Activated CD4-positive, alpha-beta T cell treated with anti-CD3 and anti-CD28 coated beads, Interleukin-2, amount 50 U/mL, for 1 hour (primary cell): ENCODE measurements around the gene RPS25.
A peak's percentile ranks its signal among the peaks of the same experiment; 100 is the strongest.
"Not testable (repeated sequence)": the region's sequence is repeated elsewhere in the genome, so short reads cannot be mapped to it uniquely, and the experiment has no call there.

ENCODE experiments used
- DNase-seq: peaks from one replicate; pipeline ENCODE4 v3.0.0-alpha.2; 2020

Gene RPS25

DNA sequence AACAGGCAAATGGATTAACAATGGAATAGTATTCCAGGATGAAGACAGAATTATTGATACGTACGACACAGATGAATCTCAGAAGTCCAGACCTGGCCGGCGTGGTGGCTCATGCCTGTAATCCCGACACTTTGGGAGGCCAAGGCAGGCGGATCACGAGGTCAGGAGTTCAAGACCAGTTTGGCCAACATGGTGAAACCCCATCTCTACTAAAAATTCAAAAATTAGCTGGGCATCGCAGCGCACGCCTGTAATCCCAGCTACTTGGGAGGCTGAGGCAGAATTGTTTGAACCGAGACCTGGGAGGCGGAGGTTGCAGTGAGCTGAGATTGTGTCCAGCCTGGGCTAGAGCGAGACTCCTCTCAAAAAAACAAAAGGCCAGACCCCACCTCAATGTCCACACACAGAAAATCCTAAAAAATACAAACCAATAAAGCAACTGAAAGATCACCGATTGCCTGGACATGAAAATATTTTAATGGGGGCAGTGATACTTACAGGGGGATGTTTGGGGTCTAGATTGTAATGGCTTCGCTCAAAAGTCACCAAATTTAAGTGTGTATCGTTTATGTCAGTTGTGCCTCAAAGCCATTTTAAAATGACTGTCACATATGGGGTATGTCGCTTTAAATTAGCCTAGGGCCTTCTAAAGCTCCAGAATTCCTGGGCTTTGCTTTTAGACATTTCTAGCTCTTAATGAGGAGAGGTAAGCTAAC lies 3.8 kb downstream of the RPS25 start:
- no peak for DNase-seq

GRCh38 chr11:119012629-119013170 lies 5.4 kb downstream of the RPS25 start:
- no peak for DNase-seq

DNA sequence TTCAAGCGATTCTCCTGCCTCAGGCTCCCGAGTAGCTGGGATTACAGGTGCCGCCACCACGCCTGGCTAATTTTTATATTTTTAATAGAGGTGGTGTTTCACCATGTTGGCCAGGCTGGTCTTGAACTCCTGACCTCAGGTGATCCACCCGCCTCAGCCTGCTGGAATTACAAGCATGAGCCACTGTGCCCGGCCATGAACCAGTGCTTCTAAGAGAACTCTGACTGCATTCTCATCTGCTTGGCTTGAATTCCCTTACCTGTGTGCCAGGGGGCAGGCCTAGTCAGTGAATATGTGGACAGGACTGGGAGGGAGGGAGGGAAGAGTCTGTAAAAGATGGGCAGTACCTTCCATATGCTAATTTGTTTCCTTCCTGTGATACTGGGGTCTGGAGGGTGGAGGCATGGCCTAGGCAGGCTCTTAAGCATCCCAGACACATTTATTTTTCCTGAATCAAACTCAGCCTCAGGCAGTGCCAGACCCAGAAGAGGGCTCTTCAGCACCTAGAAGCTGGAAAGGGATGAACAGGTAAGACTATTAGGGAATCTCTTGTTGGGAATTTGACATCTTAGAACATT lies 6.6 kb downstream of the RPS25 start:
- DNase-seq = no peak

DNA sequence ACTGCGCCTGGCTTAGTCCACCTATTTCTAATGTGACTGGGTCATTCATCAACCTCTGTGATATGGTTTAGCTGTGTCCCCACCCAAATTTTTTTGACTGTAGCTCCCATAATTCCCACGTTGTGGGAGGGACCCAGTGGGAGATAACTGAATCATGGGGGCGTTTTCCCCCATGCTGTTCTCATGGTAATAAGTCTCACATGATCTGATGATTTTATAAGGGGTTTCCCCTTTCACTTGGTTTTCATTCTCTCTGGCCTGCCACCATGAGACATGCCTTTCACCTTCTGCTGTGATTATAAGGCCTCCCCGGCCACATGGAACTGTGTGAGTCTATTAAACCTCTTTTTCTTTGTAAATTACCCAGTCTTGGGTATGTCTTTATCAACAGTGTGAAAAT lies 11.5 kb downstream of the RPS25 start:
- DNase-seq = no peak

- no peak for DNase-seq
Measured at GRCh38 chr11:119000906-119001305, 17.2 kb downstream of the RPS25 start.

DNA sequence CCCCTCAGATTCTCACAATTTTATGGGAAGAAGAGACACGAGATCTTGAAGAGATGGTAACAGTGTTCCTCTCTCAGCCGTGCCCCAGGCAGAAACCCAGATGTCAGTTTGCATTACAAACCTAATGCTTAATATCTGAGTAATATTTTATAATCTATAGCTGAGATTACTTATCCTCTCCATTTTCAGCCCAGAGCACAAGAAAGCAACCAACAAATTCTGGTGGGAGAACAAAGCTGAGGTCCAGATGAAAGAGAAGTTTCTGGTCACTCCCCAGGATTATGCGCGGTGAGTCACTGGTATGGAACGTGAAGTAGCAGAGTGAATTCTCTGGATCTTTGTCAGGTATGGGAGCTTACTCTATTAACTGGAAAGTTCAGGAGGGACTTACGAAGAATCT lies 19.3 kb downstream of the RPS25 start:
- DNase-seq = no peak

DNA sequence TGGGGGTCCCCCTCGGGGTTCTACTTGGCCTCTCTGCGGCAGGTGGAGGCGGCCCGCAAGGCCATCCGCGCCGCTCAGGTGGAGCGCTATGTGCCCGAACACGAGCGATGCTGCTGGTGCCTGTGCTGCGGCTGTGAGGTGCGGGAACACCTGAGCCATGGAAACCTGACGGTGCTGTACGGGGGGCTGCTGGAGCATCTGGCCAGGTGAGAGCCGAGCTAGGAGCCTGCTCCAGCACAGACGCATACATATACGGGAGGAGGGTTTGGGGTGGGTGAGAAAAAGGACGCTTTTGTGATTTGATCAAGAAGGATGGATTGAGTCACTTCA lies 19.8 kb downstream of the RPS25 start:
- DNase-seq = peak; percentile 11

GRCh38 chr11:118997627-118998387 lies 20.3 kb downstream of the RPS25 start, which contains the start of gene CENATAC:
CENATAC (plus strand) TSS chr11:118998138; CDS start chr11:118998198, 60 bp downstream.
- DNase-seq = peak; percentile 95

GRCh38 chr11:118996926-118997626 lies 21.1 kb downstream of the RPS25 start:
- peak; percentile 32 for DNase-seq

GRCh38 chr11:118991486-118992038 lies 26.6 kb downstream of the RPS25 start:
- not testable (repeated sequence) for DNase-seq

- DNase-seq = no peak
Measured at GRCh38 chr11:118988280-118988679, 29.9 kb downstream of the RPS25 start.

DNA sequence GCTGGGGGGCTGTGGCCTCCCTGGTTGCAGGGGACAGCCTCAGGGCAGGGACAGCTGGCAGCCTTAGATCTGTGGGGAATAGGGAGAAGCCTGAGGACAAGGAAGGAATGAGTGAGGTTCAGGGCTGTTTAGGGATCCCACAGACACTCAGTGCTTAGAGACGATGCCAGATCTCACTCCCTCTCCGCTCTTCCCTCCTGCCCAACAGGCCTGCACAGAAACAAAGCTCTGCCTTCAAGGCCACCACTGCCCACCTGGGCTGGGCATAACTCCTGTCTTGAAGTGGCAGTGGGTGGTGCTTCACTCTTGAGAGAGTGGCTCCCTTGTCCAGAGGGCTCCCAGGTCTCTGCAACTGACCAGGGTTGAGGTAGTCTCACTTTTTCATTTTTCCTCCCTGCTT lies 33.3 kb downstream of the RPS25 start:
- no peak for DNase-seq

DNA sequence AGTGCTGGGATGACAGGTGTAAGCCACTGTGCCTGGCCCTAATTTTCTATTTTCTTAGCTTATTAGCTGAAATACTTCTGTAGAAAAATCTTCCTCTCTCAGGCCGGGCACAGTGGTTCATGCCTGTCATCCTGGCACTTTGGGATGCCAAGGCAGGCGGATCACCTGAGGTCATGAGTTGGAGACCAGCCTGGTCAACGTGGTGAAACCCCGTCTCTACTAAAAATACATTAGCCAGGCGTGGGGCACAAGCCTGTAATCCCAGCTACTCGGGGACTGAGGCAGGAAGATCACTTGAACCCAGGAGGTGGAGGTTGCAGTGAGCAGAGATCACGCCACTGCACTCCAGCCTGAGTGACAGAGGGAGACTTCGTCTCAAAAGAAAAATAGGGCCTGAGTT lies 33.8 kb downstream of the RPS25 start:
- not testable (repeated sequence) for DNase-seq

- DNase-seq = no peak
Measured at GRCh38 chr11:118980191-118980881, 37.8 kb downstream of the RPS25 start.

DNA sequence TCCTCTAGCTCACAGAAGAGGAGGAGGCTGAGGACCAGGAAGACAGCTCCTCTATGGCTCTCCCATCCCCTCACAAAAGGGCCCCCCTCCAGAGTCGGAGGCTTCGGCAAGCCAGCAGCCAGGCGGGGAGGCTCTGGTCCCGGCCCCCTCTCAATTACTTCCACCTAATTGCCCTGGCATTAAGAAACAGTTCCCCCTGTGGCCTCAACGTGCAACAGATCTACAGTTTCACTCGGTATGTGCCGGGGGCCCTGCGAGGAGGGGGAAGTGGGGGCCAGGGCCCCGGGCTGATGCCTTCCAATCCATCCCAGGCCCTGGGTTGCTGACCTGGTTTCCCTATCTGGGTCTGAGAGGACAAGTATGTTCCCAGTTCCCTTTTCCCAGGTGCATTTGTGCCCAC lies 38.7 kb downstream of the RPS25 start:
- no peak for DNase-seq

DNA sequence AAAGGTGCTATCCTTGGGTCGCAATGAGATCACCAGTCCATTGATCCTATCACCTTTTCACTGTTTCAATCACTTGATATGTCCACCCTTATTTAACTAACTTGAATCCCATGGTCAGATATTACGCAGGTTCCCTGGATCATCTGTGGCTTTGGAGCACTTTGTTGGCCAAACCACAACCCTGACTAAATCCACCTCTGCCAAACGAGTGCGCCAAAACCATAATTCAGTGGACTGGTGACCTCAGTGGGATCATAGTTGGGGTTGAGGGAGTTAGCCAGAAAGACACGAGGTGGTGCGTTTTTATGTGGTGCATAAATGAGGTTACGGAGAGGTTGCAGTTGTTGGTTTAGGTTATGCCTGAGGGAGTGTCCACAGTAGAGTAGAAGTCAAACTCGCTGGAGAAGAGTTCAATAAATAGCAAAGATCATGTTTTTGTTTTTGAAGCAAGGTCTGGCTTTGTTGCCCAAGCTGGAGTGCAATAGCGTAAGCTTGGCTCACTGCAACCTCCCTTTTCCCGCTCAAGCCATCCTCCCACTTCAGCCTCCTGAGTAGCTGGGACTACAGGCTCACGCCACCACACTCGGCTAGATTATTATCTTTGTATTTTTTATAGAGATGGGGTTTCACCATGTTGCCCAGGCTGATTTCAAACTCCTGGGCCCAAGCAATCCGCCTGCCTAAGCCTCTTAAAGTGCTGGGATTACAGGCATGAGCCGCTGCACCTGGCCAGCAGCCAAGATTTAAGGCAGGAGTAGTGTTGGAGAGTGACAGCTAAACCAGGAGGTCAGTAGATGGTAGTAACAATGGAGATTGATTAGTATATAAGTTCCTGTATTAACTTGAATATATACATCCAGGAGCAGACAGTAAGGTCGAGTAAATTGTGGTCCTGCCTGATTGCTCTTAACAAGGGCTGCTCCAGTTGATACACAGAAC lies 42.1 kb downstream of the RPS25 start:
- DNase-seq = no peak

GRCh38 chr11:118973985-118974384 lies 44.2 kb downstream of the RPS25 start:
- DNase-seq = no peak

DNA sequence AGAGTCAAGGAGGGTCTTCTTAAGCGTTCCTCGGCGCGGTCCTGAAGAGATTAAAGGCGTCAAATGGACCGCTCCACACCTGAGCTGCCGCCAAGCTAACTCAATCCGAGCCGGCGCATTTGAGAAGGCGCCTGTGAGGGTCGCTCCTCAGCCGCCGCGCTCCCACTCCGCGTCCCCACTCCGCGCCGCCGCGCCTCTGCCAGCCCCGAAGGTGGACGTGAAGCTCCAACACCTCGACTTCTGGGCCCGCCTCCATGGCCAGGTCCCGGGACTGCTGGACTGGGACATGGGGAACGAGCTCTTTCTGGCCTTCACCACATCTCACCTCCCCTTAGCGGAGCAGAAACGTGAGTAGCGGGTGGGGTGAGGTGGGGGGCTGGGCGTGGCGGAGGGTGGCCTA lies 46.5 kb downstream of the RPS25 start, which contains the start of gene FOXR1:
Gene FOXR1, plus strand, starts transcription at position 116 of the 400 bp plus-strand sequence. Its CDS starts 171 bp downstream, at position 287.
- no peak for DNase-seq

- DNase-seq = not testable (repeated sequence)
Measured at GRCh38 chr11:118969508-118969907, 48.6 kb downstream of the RPS25 start.
